ENCODE results near the gene EXOC2.

- no peak for TF ChIP-seq CTCF (IDR thresholded peaks at IDR 0.05)
- no peak for TF ChIP-seq POLR2A (IDR thresholded peaks at IDR 0.05)
Measured at GRCh38 chr6:626236-626635, 66.7 kb downstream of the EXOC2 start.

All from breast epithelium (tissue), 3 donors.